Thoracic aorta (tissue), 2 donors: Measurements from ENCODE around the gene RAVER2. TPM values are rescaled to one million over a fixed set of nuclear protein-coding genes. Genes with fewer than 3 reads are reported as not detected.

Experiments used
- ATAC-seq: fragments of 150-250 bp; one replicate; pipeline ENCODE4 v1.8.0; 2017; ENCODE audit warnings: low read depth; ENCODE audit not compliant: insufficient number of reproducible peaks, low FRiP score
- DNase-seq: peaks from one replicate; pipeline ENCODE4 v3.0.0-alpha.2; 2020; ENCODE audit warnings: low spot score
- H3K27ac ChIP-seq, 2 donors: fragments of 200-600 bp; sonication (generic); 1 replicate in 1 of 2; 2 replicates in 1 of 2; pipeline ENCODE4 v1.5.1; 2016; ENCODE audit warnings: mild to moderate bottlenecking in 2 of 2, moderate library complexity in 2 of 2
- H3K27me3 ChIP-seq: fragments of 200-600 bp; sonication (generic); replicated peaks from 2 replicates; pipeline ENCODE4 v1.6.0; 2016; ENCODE audit warnings: mild to moderate bottlenecking; ENCODE audit not compliant: insufficient read depth
- H3K36me3 ChIP-seq: fragments of 200-600 bp; sonication (generic); one replicate; pipeline ENCODE4 v1.5.1; 2016
- H3K4me1 ChIP-seq, 2 donors: fragments of 200-600 bp; sonication (generic); 1 replicate in 1 of 2; 2 replicates in 1 of 2; pipeline versions ENCODE4 v1.5.1 to v1.6.0; 2016; ENCODE audit warnings: low read depth in 2 of 2, mild to moderate bottlenecking in 1 of 2; ENCODE audit not compliant: control insufficient read depth in 1 of 2
- H3K4me3 ChIP-seq: fragments of 200-600 bp; sonication (generic); 2 replicates; pipeline ENCODE4 v1.5.1; 2016; ENCODE audit warnings: mild to moderate bottlenecking
- H3K9me3 ChIP-seq: fragments of 200-600 bp; sonication (generic); 2 replicates; pipeline ENCODE4 v1.5.1; 2016
- total RNA-seq, 2 donors: library from RNA; depleted of rRNA; stranded (reverse); fragments of >200 nt; gene quantifications; one replicate each; pipeline versions ENCODE4 v1.1.0 to v1.2.3, GENCODE V29; 2016
- TF ChIP-seq, protein P1 (sequence below): fragments of 200-600 bp; sonication (generic); IDR thresholded peaks from one replicate; pipeline ENCODE4 v1.5.1; 2019; ENCODE audit warnings: antibody characterized with exemption

RAVER2 gene
- total RNA-seq, 2 donors from 2014 or later = 17.2 to 18.3 TPM

DNA sequence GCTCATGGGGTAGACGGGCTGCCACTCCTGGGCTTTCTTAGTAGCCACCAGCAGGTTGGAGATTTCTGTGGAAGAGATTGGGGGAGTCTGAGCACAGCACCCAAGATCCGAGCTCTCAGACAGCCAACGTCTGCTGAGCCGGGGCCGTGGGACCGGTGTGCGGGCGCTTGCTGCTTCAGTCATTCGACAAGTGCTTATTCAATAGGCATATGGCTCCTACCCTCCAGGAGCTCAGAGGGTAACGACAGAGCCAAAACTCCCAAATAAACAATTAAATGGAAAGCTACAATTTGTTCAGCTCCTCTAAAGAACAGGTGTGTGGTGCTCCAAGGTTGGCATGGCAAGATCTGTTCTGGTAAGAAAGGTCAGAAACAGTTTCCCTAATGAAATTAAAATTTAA lies 106.0 kb downstream of the RAVER2 start:
- H3K36me3 ChIP-seq = peaks cover 64% of the 10 kb centered on the region

DNA sequence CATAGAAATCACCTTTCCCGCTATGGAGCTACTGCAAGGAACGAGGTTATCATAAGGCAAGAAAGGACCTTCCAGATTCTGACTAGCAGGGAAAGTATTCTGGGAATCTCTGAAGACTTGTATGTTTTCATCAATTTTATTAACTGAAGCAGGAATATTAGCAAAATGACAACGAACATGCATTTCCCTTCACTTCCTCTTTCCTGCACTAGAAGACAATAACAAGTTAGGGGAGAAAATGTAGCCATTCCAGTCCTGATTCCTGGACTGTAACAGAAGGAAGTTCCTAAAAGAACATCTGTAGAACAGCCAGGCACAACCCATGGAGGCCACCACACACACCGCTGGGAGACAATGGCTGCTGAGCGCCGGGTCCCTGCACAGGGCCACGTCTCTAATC lies 106.8 kb downstream of the RAVER2 start:
- DNase-seq (no peak), ATAC-seq (no peak)
- H3K27ac ChIP-seq = no peak overlapping the region
- peaks cover 56% of the 10 kb centered on the region for H3K36me3 ChIP-seq
- no peaks in the 10 kb centered on the region for H3K4me1 ChIP-seq
- no peaks in the 10 kb centered on the region for H3K27me3 ChIP-seq
- TF ChIP-seq, protein P1, sequence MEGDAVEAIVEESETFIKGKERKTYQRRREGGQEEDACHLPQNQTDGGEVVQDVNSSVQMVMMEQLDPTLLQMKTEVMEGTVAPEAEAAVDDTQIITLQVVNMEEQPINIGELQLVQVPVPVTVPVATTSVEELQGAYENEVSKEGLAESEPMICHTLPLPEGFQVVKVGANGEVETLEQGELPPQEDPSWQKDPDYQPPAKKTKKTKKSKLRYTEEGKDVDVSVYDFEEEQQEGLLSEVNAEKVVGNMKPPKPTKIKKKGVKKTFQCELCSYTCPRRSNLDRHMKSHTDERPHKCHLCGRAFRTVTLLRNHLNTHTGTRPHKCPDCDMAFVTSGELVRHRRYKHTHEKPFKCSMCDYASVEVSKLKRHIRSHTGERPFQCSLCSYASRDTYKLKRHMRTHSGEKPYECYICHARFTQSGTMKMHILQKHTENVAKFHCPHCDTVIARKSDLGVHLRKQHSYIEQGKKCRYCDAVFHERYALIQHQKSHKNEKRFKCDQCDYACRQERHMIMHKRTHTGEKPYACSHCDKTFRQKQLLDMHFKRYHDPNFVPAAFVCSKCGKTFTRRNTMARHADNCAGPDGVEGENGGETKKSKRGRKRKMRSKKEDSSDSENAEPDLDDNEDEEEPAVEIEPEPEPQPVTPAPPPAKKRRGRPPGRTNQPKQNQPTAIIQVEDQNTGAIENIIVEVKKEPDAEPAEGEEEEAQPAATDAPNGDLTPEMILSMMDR = no peak
- H3K9me3 ChIP-seq = no peaks in the 10 kb centered on the region
- no peak overlapping the region for H3K4me3 ChIP-seq

More for the DNA sequence above, 106.0 kb downstream of the RAVER2 start:
- Histone ChIP-seq H3K27ac (no peak overlapping the region), H3K9me3 (no peaks in the 10 kb centered on the region), H3K27me3 (no peaks in the 10 kb centered on the region), H3K4me1 (no peaks in the 10 kb centered on the region), H3K4me3 (no peak overlapping the region)
- no peak for ATAC-seq
- DNase-seq = no peak
- TF ChIP-seq, protein P1 = no peak

- H3K27me3 ChIP-seq = no peaks in the 10 kb centered on the region
- H3K36me3 ChIP-seq = peaks cover 52% of the 10 kb centered on the region
- ATAC-seq (no peak), DNase-seq (no peak)
- no peaks in the 10 kb centered on the region for H3K9me3 ChIP-seq
- H3K4me3 ChIP-seq = no peak overlapping the region
- no peaks in the 10 kb centered on the region for H3K4me1 ChIP-seq
- TF ChIP-seq, protein P1 = no peak
- H3K27ac ChIP-seq = no peak overlapping the region
These were observed 109.8 kb downstream of the RAVER2 start for GRCh38 chr1:64854674-64855073.

DNA sequence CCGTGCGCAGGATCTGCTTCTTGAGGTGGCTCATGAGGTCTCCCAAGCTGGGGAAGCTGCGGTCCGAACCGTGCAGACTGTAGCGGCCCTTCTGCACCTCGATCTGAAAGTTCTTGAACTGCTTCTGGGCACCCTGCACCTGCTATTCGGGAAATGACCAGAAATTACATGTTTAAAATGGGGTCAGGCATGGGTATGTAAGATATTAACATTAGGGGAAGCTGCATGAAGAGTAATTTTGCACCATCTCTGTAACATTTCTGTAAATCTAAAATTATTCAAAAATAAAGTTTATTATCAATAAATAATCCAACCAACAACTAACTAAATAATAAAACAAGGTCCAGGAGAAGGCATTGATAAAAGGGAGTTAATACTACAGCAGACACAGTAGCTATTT lies 110.7 kb downstream of the RAVER2 start:
- H3K9me3 ChIP-seq = no peaks in the 10 kb centered on the region
- H3K27ac ChIP-seq = no peak overlapping the region
- no peaks in the 10 kb centered on the region for H3K27me3 ChIP-seq
- H3K4me1 ChIP-seq = no peaks in the 10 kb centered on the region
- ATAC-seq (no peak), DNase-seq (no peak)
- no peak overlapping the region for H3K4me3 ChIP-seq
- H3K36me3 ChIP-seq = peaks cover 44% of the 10 kb centered on the region
- TF ChIP-seq, protein P1 = no peak

DNA sequence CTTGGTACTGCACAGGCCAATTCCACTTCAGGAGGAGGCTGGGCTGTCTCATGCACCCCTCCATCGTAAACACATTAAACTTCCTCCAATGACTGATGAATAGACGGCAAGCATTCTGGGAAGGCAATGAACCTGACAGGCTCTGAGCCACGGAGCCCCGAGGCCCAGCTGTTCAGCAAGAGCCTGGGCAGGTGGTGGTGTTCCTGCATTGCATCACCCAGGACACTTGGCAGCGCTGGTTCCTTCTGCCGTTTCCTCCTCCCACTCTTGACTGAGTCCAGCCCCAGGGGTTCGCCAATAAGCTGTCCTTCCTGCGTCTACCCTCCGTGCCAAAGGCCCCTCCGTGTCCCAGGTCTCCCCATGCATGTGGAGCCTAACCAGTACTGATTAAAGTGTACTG lies 111.7 kb downstream of the RAVER2 start:
- no peaks in the 10 kb centered on the region for H3K9me3 ChIP-seq
- H3K27me3 ChIP-seq = no peaks in the 10 kb centered on the region
- TF ChIP-seq, protein P1 = no peak
- DNase-seq (no peak), ATAC-seq (no peak)
- peaks cover 46% of the 10 kb centered on the region for H3K36me3 ChIP-seq
- no peak overlapping the region for H3K4me3 ChIP-seq
- no peaks in the 10 kb centered on the region for H3K4me1 ChIP-seq
- H3K27ac ChIP-seq = no peak overlapping the region
